GM10847 (cell line): ENCODE measurements around the gene TMEM220.

Source experiments
- POLR2A ChIP-seq: IDR thresholded peaks from 2 replicates; pipeline ENCODE4 v1.6.1; 2011; ENCODE audit not compliant: insufficient read length; ENCODE audit errors: extremely low read depth

The TMEM220 gene

DNA sequence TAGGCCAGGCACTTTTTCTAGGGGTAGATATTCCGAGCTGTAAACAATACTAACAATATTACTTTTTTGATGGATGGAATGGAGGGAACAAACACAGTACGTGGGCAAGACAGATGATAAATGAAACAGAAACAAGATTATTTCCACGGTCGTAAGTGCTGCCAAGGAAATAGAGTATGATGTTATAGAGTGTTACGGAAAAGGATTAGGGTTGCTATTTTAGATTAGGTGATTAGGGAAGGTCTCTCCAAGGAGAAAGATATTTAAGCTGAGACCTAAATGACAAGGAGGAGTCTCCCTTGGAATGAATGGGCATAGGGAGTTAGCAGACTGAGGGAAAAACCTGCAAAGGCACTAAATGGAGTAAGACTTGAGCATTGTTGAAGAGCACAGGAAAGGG, 24.1 kb downstream of the TMEM220 start:
- TF ChIP-seq POLR2A: no peak

DNA sequence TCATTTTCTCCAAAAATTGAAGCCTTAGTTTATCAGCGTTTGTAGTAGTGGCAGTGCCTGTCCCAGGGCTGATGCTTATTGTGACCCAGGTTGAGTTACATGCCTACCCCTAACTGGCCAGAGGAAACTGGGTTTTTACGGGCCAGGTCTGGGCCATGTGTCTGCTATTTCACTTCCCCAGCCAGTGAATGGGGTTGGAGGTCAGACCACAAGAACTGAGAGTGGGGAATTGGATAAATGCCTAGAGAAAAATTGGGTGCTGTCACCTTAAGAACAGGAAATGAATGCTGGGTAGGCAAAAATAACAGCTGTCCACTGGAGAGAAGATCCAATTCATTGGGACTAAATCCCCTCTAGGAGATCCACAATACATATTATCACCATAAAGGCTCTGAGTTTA, 27.2 kb downstream of the TMEM220 start:
- no peak for TF ChIP-seq POLR2A

DNA sequence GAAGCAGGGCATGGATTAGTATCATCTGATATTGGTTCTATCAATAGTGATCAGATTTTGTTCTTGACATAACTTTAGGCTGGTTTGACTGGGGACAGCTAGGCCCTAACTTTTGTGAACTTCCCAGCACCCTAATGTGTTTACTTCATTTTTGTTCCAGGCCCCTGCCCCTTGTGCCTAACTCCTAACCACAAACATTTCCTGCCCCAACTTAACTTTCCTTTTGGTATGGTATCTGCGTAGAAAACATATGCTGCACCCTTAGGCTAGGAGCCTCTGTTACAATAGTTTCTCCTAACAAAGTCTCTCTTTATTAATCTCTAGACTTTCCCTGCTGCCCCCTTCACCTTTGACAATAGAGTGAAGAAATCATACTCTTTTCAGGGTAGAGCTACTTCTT, 30.0 kb downstream of the TMEM220 start:
- no peak for TF ChIP-seq POLR2A

DNA sequence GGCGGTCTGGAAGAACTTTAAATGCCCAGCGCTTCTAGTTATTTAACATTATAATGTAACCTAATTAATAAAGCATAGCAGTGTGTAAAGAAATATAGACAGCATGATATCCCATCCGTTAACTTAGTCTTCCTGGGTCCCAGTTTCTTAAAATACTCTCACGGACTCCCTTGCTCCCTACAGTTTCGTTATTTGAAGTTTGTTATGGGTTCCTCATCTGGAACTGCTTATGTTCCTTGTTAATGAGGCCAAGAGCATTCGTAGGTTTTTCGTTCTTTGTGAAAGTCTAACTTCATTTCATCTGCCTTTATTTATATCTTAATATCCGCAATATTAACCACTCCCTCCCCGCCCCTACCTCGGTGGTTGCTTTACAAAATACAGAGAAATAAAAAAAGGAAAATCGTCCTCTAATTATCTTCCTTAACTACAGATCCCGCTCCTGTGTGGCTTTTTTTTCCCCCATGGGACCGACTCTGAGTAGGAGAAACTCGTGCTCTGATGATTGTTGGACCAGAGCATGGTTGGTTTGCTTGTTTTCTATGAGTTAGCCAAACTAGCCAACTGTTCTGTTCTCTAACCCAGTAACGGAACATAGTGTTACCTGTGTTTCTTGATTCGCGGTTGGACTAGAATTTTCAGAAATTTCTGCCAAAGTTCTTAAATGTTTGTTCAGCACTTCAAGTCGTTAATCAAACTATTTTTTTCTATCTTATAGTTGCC, 31.6 kb downstream of the TMEM220 start:
- no peak for TF ChIP-seq POLR2A

DNA sequence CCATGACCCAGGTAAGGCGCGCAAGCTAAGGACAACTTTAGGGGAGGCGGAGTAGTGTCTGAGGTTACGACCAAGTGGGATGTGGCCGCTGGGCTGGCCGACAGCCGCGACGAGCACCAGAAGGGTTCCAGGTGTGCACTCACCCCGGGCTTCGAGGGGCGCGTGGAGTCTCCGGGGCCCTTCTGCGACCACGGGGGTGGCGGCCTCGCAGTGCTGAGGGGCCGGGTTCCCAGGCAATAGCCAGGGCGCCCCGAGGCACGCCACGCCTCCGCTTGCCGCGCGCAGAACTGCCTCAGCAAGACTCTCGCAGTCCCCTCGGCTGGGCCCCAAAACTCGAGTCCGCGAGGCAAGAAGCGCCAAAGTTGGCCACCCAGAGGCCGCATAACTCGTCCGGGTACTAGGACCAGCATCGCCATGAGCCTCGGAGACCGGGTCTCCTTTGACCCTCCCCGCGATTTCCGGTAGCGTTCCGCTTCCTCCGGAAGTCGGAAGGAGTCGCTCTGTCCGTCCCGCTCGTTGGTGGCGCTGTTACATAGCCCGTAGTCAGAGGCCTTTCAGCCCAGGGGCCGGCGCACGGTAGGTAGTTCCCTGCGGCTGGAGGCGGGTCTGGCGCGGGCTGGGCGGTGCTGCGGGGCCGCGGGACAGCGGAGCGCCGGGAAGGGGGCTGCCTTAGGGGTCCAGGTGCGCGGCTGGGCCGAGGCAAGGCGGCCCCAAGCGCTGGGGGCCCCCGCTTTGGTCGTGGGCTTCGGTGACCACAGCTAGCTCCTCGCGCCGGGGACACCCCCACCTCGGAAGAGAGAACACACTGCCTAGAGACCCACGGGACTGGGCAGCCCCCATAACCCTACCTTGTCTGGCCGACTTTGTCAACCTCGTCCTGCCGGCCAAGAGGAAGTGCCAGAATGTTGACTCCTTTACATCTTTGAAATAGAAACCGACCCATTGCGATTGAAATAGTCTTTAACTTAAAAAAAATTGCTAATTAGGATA, 32.4 kb downstream of the TMEM220 start, which contains the start of the genes ADPRM and SCO1:
Gene ADPRM, plus strand, starts transcription at position 503 of the 990 bp plus-strand sequence. CDS start 7,333 bp downstream, outside the sequence.
Gene SCO1, minus strand, starts transcription at position 442 of the 990 bp plus-strand sequence. Its CDS starts 26 bp downstream, at position 416.
- peak; percentile 93 for TF ChIP-seq POLR2A

DNA sequence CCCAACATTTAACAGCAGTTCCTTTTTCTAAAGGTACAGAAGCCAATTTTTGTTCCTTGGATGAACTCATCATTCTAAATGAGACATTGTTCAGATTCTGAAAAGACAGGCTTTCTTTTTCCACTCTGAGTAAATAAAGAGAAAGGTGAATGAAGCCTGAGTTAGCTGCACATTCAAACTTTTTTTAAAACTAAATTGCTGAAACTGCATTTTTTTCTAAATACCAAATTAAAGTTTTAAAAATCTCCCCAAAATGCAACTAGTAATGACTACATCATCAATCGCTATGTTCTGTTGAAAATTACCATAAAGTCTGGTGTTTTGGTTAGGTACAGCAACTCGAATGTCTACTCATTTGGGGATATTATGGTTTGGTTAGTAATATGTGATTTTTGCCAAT, 42.3 kb downstream of the TMEM220 start:
- TF ChIP-seq POLR2A: no peak

DNA sequence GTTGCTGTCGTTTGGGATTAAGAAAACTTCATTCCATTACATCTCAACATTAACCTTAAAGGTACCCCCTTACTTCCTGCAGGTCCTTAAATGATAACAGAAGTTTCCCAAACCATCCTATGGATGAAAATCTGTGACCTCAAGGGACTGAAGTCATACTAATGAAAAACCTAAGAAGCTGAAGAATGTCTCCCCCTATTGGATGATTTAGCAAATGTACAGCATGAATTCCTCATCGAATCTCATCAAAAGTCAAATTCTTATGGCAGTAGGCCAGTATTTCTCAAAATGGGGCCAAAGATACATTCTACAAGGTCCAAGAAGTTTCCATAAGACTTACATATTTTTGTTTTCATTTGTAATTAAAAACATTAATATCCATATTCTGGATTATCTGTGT, 46.0 kb downstream of the TMEM220 start:
- TF ChIP-seq POLR2A: no peak

DNA sequence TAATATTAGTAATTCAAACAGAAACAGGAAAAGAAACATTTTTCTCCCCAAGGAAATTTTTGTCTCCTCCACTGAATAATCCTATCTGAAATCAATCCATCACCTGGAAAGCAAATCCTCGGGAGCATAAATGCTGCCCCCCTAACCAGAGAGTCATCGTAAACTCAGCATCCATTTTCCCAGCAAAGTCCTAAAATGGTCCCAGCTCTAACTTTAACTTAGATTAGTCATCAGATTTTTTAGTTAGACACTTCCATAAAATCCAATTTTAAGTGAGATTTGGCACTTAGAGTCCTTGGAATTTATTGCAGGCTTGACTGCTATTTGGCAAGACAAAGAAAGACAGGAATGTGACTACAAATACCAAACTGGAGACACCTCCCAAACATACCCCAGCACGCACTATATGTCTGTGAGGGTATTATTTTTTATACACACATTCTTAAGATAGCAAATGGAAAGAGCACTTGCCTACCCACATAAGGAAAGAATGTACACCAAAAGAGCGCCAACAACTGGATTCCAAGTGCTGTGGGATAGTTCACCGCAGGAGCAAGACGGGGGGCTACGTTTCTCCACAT, 47.9 kb downstream of the TMEM220 start:
- TF ChIP-seq POLR2A: no peak

DNA sequence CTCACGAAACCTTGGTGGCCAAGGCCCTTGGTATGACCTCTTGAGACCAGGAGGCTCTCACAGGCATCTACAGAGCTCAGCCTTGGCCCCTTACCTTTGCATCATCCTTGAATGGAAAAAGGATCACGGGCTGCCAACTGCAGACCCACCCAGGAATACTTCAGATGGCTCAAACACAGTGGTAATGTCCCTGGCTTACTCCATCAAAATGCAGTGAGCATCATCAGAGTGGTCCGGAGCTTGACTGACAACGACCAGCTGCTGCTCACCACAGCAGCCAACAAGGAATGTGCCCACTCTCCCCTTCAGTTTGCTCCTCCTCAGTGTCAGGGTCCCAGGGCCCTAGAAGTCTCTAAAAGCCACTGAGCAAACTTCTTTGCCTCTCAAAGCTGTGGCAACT, 55.1 kb downstream of the TMEM220 start:
- no peak for TF ChIP-seq POLR2A

DNA sequence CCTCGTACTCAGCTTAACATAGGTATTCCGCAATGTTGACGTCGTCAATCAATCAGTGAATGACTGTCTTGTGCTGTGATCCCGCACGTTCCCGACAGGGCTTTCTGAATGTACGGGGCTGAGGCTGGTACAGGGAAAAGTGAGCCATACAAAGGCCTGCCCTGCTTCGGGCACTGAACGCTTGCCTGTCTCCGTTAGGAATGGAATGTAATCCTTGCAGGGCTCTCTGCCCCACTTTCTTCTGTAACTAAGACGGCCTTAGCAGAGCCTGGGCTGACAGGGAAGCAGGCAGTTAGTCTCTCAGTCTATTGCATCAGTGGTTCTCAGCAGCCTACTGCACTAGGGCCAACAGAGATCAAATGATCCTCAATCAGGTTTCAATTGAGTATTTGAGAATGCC, 56.5 kb downstream of the TMEM220 start:
- no peak for TF ChIP-seq POLR2A

DNA sequence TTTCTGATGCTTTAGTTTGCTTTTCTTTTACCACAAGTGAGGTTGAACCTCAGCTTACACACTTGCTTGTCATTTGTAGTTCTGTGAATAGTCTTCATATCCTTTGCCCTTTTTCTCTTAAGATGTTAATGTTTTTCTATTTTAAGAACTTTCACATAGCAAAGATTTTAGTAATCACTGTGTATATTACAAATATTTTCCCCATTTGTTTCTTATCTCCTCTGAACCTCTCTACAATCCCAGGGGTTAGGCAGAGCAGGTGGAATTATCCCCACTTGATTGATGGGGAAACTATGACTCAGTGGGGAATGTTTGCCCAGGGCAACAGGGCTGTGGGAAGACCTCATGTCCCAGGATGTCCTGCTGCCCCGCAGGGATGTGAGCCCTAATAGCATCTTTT, 61.0 kb downstream of the TMEM220 start:
- no peak for TF ChIP-seq POLR2A

DNA sequence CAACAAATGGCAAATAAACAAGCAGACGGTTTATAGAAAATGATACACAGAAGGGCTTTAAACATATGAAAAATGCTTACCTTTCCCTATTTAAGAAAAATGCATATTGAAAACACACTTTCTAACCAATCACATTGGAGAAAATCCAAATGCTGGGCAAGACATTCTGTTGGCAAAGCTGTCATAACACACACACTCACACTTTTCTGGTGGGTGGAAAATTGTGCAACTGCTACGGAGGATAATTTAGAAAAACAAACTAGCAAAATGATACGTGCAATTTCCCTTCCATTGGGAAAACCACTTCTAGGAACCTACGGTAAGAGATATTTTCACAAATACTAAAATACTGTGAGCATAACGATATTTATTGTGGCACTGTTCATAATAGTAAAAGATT, 62.9 kb downstream of the TMEM220 start:
- no peak for TF ChIP-seq POLR2A

DNA sequence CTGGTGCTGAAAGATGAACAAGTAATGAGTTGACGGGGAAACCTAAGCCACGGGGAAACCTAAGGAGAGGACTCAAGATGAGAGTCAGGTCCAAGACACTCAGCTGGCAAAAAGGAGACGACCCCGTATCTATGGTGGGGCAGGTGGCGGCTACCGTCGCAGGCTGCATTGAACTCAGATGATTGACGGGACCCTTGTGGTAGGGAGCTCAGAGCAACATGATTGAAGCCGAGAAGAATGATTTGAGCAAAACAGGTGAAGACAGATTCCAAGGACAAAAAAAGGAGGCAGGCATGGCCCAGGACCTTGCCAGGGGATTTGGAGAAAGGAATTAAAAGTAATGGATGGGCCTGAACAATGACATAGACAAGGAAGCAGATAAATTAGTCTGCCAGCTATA, 65.3 kb downstream of the TMEM220 start:
- no peak for TF ChIP-seq POLR2A
